DMS114 treated with DMSO at 0.1 percent for 48 hours (cell line): ENCODE data around the gene APOL1.
A peak's percentile ranks its signal among the peaks of the same experiment; 100 is the strongest.
"Not testable (repeated sequence)": the region's sequence is repeated elsewhere in the genome, so short reads cannot be mapped to it uniquely, and the experiment has no call there.

Experiments
- DNase-seq: peaks from one replicate; lab custom pipeline; 2025; ENCODE audit not compliant: unreplicated experiment; lab: John Stamatoyannopoulos, UW

Gene APOL1

GRCh38 chr22:36224245-36224644 is 28.7 kb upstream of the APOL1 start:
- DNase-seq, result no peak

GRCh38 chr22:36225333-36225922 is 27.5 kb upstream of the APOL1 start:
- no peak for DNase-seq

DNA sequence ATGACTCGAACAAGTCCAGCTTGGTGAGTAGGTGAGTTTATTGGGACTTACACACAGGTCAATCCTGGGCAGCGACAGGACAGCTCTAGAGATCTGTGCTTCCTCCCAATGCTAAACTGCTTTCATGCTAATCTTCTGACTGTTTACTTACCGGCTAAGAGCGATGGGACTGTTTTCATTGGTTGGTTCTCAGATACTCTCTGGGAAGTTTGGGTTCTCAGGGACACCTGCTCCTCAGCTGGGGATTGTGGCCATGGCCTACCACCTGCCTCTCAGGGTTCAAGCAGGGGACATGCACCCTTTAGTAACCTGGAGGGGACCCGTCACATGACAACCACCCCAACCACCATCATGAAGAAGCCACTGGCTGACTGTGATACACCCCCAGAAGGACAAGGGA is 26.7 kb upstream of the APOL1 start:
- no peak for DNase-seq

DNA sequence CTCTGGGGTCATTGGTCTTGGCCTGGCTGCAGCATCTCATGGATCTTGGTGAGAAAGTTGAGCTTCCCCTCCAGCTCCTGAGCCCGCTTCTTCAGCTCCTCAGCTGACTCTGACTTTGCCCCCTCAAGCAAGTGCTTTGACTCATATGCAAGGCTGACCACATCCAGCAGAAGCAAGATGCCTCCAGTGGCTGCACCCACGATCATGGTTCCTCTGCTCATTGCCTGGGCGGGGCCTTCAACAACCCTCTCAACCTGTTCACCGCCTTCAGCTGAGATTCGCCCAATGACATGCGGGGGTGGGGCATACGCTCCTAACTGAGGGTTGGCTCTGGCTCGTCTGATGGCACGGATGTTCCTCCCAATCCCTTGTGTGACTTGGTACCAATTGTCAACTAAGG is 25.5 kb upstream of the APOL1 start:
- DNase-seq, result no peak

- no peak for DNase-seq
Observed at GRCh38 chr22:36227806-36228205, 25.1 kb upstream of the APOL1 start.

GRCh38 chr22:36228369-36228768 is 24.6 kb upstream of the APOL1 start:
- not testable (repeated sequence) for DNase-seq

GRCh38 chr22:36228944-36229343 is 24.0 kb upstream of the APOL1 start:
- no peak for DNase-seq

- DNase-seq, result not testable (repeated sequence)
Observed at GRCh38 chr22:36229649-36230048, 23.3 kb upstream of the APOL1 start.

DNA sequence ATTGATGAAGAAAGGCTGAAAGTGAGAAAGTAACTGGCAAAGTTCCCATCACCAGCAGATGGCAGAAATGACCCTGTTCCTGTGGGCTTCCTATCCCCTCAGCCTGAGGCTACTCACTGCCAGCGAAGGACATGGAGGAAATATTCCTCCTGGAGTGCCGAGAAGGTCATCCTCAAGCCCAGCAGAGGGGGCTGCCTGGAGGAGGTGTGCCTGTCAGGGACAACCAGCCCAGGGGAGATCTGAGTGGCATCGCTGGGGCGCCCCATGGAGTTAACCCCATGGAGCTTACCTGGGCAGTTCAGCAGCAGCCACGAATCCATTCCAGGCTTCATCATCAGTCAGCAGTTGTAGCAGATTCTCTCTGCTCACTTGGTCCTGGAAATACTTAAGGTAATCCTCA is 21.9 kb upstream of the APOL1 start:
- not testable (repeated sequence) for DNase-seq

- DNase-seq, result no peak
Observed at GRCh38 chr22:36232715-36233401, 20.1 kb upstream of the APOL1 start.

GRCh38 chr22:36233796-36234195 is 19.1 kb upstream of the APOL1 start:
- DNase-seq, result no peak

- no peak for DNase-seq
Observed at GRCh38 chr22:36234213-36234612, 18.7 kb upstream of the APOL1 start.

GRCh38 chr22:36234919-36235318 is 18.0 kb upstream of the APOL1 start:
- DNase-seq, result no peak

- no peak for DNase-seq
Observed at GRCh38 chr22:36235585-36235984, 17.3 kb upstream of the APOL1 start.

DNA sequence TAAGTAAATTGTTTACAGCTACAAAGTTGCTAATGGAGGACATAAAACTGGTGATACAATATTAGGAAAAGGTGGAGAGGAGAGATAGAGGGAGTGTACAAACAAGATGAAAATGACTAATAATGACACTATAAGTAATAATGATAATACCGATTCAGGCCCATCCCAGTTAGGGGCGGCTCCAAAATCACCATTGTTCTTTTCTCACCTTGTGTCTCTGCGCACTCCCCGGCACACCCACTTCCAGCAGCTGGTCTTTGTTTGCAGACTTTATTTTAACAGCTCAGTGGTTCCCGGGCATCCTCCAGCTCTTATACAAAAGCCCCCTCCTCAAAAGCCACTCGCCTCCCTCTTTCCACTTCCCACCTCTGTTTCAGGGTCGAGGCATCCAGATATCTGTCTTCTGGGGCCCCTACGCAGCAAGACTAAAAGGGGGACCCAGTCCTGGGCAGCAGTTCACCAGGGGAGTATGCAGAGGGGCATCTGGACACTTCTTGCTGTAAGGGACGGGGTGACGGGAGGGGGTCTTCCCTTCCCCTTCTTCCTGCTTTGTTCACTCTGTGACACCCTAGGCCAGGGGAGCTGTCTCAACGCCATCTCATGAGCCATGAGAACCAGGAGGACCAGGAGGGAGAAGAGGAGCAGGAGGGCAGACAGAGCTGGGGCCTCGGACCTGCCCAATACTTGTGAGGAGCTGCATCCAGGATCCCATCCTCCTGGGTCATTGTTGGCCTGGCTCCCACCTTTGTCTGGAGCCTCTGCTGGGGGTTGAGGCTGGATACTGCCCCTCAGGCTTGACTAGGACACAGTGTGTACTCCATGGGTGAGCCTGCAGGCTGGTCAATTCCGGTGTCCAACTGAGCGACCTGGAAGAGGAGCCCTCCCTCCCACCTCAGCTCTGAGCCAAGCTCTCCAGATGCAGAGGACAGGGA is 16.3 kb upstream of the APOL1 start:
- no peak for DNase-seq

GRCh38 chr22:36237462-36238372 is 15.2 kb upstream of the APOL1 start:
- DNase-seq, result no peak

- no peak for DNase-seq
Observed at GRCh38 chr22:36238373-36239149, 14.4 kb upstream of the APOL1 start.

DNA sequence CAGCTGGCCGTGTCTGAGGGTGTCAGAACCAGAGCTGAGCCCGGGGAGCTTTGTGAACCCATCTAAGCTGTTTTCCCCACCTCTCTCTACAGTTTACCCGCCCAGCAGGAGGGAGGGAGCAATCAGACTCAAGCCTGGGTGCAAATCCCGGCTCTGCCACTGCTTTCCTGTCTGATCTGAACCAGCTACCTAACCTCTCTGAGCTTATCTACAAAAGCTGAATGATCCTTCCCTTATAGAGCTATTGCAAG is 13.9 kb upstream of the APOL1 start:
- DNase-seq, result no peak

DNA sequence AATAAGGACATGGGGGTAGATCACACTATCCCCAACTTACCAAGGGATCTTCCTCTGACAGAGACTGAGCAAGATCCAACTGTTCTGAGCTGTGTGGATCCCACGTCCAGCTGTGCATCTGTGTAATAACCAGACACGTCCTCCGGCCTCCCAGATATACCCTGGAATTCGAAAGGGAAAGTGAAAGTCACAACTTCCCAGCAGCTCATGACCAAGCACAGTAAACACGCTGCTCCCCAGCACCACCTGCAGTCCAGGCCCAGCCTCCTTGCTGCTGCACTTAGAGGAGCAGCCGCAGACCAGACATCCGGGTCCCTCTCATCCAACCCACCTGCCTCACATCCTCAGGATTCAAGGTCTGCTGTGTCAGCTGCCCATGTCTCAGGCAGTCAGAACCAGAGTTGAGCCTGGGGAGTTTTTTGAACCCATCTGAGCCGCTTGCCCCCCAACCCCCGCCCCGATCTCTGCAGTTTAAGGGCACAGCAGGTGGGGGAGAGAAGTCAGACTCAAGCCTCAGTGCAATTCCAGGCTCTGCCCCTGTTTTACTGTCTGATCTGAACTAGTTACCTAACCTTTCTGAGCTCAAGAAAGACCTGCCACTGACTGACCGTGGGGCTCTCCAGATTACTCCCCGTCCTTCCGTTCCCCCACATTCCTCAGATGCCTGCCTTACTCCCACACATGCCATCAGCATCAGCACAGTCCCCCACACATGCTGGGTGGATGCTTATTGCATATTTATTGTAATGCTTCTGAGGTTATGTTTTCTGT is 13.3 kb upstream of the APOL1 start, which contains the start of gene APOL2:
TSS of gene APOL2 (minus strand) at position 127 of the 771 bp plus-strand sequence. CDS start 6,365 bp downstream, outside the sequence.
- peak; percentile 64 for DNase-seq
